ENCODE measurements around the gene UNC5A. TPM values are rescaled to one million over a fixed set of nuclear protein-coding genes. Genes with fewer than 3 reads are reported as not detected.

UNC5A gene
- total RNA-seq, 6 experiments from 2014 or later = not detected

DNA sequence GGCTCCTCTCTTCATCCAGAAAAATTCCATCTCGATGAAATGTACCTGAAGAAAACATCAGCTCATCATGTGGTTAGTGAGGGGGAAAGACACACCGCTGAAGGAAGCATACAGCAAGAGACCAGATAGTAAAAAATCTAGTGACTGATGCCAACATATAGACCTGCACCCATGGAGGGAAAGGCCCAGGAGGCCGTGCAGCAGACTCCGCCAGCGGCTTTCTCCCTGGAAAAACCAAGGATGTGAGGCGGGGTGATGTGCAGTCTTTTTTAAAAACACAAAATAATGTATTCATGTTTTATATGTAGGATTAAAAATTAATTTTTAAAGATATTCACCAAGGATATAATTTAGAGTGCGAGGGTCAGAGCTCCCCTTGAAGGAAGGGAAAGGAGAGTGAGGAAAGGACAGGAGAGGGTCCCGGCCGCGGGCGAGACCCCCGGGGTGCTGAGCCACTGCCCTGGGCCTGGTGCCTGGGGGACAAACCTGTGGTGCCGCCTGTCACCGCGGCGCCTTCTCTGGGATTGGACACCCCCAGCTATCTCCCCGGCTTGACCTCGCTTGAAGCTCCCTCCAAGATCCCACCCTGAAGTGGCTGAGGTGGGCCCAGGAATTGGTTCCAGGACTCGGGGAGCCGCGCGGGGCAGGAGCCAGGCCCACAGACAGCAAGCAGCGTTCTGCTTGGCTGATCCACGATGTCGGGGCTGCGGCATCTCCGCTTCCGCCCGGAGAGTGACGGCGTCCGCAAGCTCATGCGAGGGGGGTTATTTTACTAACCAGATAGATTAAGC lies 12.1 kb upstream of the UNC5A start:
- DNase-seq (no peak), ATAC-seq (no peak)
- H3K9me3 ChIP-seq = no peaks in the 10 kb centered on the region
- intact Hi-C loops (cut with DNase I) = no loop called here
- H3K36me3 ChIP-seq = no peaks in the 10 kb centered on the region
- TF ChIP-seq, protein P1, sequence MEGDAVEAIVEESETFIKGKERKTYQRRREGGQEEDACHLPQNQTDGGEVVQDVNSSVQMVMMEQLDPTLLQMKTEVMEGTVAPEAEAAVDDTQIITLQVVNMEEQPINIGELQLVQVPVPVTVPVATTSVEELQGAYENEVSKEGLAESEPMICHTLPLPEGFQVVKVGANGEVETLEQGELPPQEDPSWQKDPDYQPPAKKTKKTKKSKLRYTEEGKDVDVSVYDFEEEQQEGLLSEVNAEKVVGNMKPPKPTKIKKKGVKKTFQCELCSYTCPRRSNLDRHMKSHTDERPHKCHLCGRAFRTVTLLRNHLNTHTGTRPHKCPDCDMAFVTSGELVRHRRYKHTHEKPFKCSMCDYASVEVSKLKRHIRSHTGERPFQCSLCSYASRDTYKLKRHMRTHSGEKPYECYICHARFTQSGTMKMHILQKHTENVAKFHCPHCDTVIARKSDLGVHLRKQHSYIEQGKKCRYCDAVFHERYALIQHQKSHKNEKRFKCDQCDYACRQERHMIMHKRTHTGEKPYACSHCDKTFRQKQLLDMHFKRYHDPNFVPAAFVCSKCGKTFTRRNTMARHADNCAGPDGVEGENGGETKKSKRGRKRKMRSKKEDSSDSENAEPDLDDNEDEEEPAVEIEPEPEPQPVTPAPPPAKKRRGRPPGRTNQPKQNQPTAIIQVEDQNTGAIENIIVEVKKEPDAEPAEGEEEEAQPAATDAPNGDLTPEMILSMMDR (IDR thresholded peaks at IDR 0.05) = no peak
- TF ChIP-seq POLR2A (IDR thresholded peaks at IDR 0.05) = no peak
- no peak overlapping the region for H3K4me3 ChIP-seq
- H3K27ac ChIP-seq = no peak overlapping the region
- no peaks in the 10 kb centered on the region for H3K4me1 ChIP-seq
- no peaks in the 10 kb centered on the region for H3K27me3 ChIP-seq
- 73% methylated on average over 21 of the region's 33 CpGs for WGBS (ENCODE audit: insufficient coverage, low coverage, low lambda C conversion rate, missing lambda C conversion rate)

DNA sequence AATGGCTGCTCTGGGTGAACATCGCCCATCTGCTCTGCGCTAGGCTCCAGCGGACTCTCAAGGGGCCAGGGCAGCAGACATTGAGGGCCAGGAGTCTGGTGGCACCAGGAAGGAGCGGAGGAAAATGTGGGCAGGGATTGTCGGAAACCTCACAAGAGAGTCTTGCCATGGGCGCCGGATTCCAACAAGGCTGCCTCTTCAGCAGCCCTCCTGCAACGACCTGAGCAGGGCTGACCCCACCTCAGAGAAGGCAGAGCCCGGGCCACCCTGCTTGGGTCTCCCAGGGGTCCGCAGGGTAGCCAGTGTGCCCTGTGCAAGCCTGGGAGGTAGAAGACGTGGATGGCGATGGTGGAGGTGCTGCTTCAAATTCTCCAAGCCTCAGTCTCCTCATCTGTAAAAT lies 11.4 kb upstream of the UNC5A start:
- Histone ChIP-seq H3K4me1 (no peaks in the 10 kb centered on the region), H3K36me3 (no peaks in the 10 kb centered on the region), H3K9me3 (no peaks in the 10 kb centered on the region), H3K27me3 (no peaks in the 10 kb centered on the region), H3K27ac (no peak overlapping the region), H3K4me3 (no peak overlapping the region)
- 69% methylated on average over 4 of the region's 12 CpGs for WGBS (ENCODE audit: insufficient coverage, low coverage, low lambda C conversion rate, missing lambda C conversion rate)
- ATAC-seq (no peak), DNase-seq (no peak)
- TF ChIP-seq, protein P1 (IDR thresholded peaks at IDR 0.05) = no peak
- TF ChIP-seq POLR2A (IDR thresholded peaks at IDR 0.05) = no peak
- intact Hi-C loops (cut with DNase I) = no loop called here

DNA sequence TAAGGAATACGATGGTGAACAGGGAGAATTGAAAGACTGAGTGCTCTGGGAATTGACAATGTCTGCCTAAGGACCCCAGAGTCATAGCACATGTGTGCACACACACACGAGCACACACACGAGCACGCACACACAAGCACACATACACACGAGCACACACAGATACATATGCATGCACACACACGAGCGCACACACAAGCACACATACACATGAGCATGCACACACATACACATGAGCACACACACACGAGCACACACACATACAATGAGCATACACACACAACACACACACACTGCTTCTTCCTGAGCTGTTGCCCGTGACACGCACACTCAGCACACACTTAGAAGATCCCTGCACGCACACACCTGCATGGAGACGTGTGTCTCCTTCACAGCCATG lies 10.9 kb upstream of the UNC5A start:
- H3K27me3 ChIP-seq = no peaks in the 10 kb centered on the region
- ATAC-seq = no peak
- 63% methylated on average over 11 of the region's 12 CpGs for WGBS (ENCODE audit: insufficient coverage, low coverage, low lambda C conversion rate, missing lambda C conversion rate)

DNA sequence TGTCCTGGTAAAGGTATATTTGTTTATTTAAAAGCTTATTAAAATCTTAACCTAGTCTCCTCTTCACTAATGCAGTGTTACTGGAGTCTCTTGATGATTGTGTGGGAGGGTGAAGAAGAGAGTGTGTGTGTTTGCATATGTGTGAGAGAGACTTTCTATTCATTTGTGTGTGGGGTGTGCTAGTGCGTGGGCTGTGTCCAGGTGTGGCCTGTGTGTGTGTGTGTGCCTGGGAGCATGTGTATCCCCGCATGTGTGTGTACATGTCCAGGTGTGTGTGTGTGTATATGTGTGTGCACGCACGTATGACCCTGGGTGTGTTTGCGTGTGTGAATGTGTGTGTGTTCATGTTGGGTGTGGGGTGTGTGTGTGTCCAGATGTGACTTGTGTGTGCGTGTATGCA lies 10.3 kb upstream of the UNC5A start:
- no peak for ATAC-seq
- Histone ChIP-seq H3K4me3 (no peak overlapping the region), H3K36me3 (no peaks in the 10 kb centered on the region), H3K9me3 (no peaks in the 10 kb centered on the region), H3K4me1 (no peaks in the 10 kb centered on the region), H3K27ac (no peak overlapping the region), H3K27me3 (no peaks in the 10 kb centered on the region)
- WGBS (ENCODE audit: insufficient coverage, low coverage, low lambda C conversion rate, missing lambda C conversion rate) = no CpG with 5 or more reads among the region's 6 CpGs
- DNase-seq = no peak
- no peak for TF ChIP-seq POLR2A (IDR thresholded peaks at IDR 0.05)
- TF ChIP-seq, protein P1 (IDR thresholded peaks at IDR 0.05) = no peak
- intact Hi-C loops (cut with DNase I) = no loop called here

More for the DNA sequence above, 10.9 kb upstream of the UNC5A start:
- intact Hi-C loops (cut with DNase I) = no loop called here
- Histone ChIP-seq H3K27ac (no peak overlapping the region), H3K4me3 (no peak overlapping the region), H3K9me3 (no peaks in the 10 kb centered on the region), H3K4me1 (no peaks in the 10 kb centered on the region), H3K36me3 (no peaks in the 10 kb centered on the region)
- no peak for DNase-seq
- no peak for TF ChIP-seq POLR2A (IDR thresholded peaks at IDR 0.05)
- TF ChIP-seq, protein P1 (IDR thresholded peaks at IDR 0.05) = no peak
